H1 (cell line): ENCODE results near the gene ZNF674.

ENCODE experiments used
- CHD2 ChIP-seq: IDR thresholded peaks from 2 replicates; pipeline ENCODE4 v1.6.1; 2012; ENCODE audit warnings: low read length, improper control_type of control experiment
- EP300 ChIP-seq, 2 experiments: IDR thresholded peaks; 1 replicate in 1 of 2; 2 replicates in 1 of 2; pipeline ENCODE4 v1.6.1; 2011 to 2012; ENCODE audit warnings: low read depth in 2 of 2, low read length in 2 of 2, mild to moderate bottlenecking in 2 of 2, borderline replicate concordance in 1 of 2, inconsistent platforms in 1 of 2, moderate library complexity in 1 of 2
- GABPA ChIP-seq: IDR thresholded peaks from 2 replicates; pipeline ENCODE4 v1.6.1; 2011; ENCODE audit warnings: mild to moderate bottlenecking, low read length, moderate library complexity, borderline replicate concordance; ENCODE audit not compliant: insufficient read depth
- KDM1A ChIP-seq: fragments of 200-600, 300-600 bp; sonication (generic); IDR thresholded peaks from 2 replicates; pipeline ENCODE4 v1.7.1; 2016; ENCODE audit warnings: mild to moderate bottlenecking, low read length, borderline replicate concordance
- TAF1 ChIP-seq: IDR thresholded peaks from 2 replicates; pipeline ENCODE4 v1.6.1; 2011; ENCODE audit warnings: mild to moderate bottlenecking, low read depth, low read length
- TAF7 ChIP-seq: optimal IDR thresholded peaks from 2 replicates; pipeline ENCODE3; 2011; ENCODE audit warnings: low read depth, mild to moderate bottlenecking, inconsistent platforms, low read length, moderate library complexity, borderline replicate concordance
- ZNF274 ChIP-seq: IDR thresholded peaks from 2 replicates; pipeline ENCODE4 v1.7.0; 2012; ENCODE audit warnings: low read length, borderline replicate concordance; ENCODE audit errors: extremely low read depth
- TF ChIP-seq, protein P1 (sequence below), 3 experiments: IDR thresholded peaks; 1 replicate in 2 of 3; 2 replicates in 1 of 3; pipeline versions ENCODE4 v1.5.1 to v1.6.1; 2011; ENCODE audit warnings: low read length in 3 of 3, mild to moderate bottlenecking in 3 of 3, inconsistent platforms in 2 of 3, low read depth in 1 of 3, moderate library complexity in 1 of 3; ENCODE audit not compliant: insufficient read depth in 1 of 3; ENCODE audit errors: control extremely low read depth in 1 of 3
- TF ChIP-seq, protein P2 (sequence below): IDR thresholded peaks from 2 replicates; pipeline ENCODE4 v1.6.1; 2011; ENCODE audit warnings: low read length, improper control_type of control experiment
- TF ChIP-seq, protein P3 (sequence below): IDR thresholded peaks from 2 replicates; pipeline ENCODE4 v1.6.1; 2012; ENCODE audit warnings: inconsistent platforms

DNA sequence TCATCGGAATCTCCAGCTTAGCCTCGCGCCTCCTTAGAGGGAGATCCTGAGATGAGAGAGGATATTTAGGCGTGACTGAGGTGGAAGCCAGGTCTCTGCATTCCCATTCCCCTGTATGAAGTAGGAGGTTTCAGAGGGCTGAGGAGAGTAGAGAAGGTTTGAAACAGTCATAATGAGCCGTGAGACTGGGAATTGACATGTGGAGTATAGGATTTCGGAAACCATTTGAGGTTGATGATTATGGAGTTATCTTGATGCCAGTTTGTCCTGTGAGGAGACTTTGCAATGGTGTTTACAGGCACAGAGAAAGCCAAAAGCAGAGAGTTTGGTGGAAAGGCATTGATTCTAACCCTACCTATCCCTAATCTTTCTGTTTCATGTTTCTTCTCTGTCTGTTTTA, 30.4 kb upstream of the ZNF674 start:
- TF ChIP-seq, protein P1, sequence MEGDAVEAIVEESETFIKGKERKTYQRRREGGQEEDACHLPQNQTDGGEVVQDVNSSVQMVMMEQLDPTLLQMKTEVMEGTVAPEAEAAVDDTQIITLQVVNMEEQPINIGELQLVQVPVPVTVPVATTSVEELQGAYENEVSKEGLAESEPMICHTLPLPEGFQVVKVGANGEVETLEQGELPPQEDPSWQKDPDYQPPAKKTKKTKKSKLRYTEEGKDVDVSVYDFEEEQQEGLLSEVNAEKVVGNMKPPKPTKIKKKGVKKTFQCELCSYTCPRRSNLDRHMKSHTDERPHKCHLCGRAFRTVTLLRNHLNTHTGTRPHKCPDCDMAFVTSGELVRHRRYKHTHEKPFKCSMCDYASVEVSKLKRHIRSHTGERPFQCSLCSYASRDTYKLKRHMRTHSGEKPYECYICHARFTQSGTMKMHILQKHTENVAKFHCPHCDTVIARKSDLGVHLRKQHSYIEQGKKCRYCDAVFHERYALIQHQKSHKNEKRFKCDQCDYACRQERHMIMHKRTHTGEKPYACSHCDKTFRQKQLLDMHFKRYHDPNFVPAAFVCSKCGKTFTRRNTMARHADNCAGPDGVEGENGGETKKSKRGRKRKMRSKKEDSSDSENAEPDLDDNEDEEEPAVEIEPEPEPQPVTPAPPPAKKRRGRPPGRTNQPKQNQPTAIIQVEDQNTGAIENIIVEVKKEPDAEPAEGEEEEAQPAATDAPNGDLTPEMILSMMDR (IDR thresholded peaks at IDR 0.05; ENCODE audit: control extremely low read depth in 1 of 3, insufficient read depth in 1 of 3, low read depth in 1 of 3, low read length in 3 of 3): no peak
- TF ChIP-seq GABPA: no peak
- TF ChIP-seq EP300 (IDR thresholded peaks at IDR 0.05; ENCODE audit: borderline replicate concordance in 1 of 2, low read depth in 2 of 2, low read length in 2 of 2): no peak
- TF ChIP-seq TAF1: no peak
- TF ChIP-seq, protein P2, sequence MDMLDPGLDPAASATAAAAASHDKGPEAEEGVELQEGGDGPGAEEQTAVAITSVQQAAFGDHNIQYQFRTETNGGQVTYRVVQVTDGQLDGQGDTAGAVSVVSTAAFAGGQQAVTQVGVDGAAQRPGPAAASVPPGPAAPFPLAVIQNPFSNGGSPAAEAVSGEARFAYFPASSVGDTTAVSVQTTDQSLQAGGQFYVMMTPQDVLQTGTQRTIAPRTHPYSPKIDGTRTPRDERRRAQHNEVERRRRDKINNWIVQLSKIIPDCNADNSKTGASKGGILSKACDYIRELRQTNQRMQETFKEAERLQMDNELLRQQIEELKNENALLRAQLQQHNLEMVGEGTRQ: no peak
- TF ChIP-seq ZNF274: no peak
- TF ChIP-seq CHD2: no peak
- TF ChIP-seq, protein P3, sequence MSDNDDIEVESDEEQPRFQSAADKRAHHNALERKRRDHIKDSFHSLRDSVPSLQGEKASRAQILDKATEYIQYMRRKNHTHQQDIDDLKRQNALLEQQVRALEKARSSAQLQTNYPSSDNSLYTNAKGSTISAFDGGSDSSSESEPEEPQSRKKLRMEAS: no peak
- no peak for TF ChIP-seq TAF7
- TF ChIP-seq KDM1A: no peak
